SK-N-MC (cell line): ENCODE data around the gene IL6.

ENCODE experiments used
- EZH2 ChIP-seq: fragments of 200-600 bp; sonication (generic); IDR thresholded peaks from one replicate; pipeline ENCODE4 v1.6.1; 2017; ENCODE audit warnings: antibody characterized with exemption
- FOXP2 ChIP-seq: optimal IDR thresholded peaks from 2 replicates; pipeline ENCODE3; 2011; ENCODE audit warnings: mild to moderate bottlenecking, moderate library complexity; ENCODE audit not compliant: insufficient read depth; ENCODE audit errors: extremely low read length, control extremely low read depth
- POLR2AphosphoS5 ChIP-seq: IDR thresholded peaks from 2 replicates; pipeline ENCODE4 v1.6.1; 2012; ENCODE audit warnings: mild to moderate bottlenecking, low read depth, low read length, borderline replicate concordance

DNA sequence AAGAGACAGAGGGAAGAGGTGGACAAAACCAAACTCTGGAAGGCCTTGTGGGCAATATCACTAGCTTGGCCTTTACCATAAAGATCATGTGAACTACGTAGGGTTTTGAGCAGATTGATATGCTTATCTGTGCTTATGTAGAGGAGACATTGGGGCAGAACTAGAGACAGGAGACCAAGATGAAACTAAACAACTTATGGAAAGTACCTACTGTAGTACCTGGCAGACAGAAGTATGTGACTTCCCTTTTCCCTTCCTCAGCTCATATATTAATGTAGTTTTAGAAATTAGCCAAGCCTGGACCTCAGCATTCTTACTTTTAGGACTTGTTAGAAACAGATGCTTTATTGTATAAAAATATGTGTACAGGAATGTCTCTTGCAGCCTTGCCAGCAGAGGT lies 14.0 kb upstream of the IL6 start:
- no peak for TF ChIP-seq EZH2
- no peak for TF ChIP-seq POLR2AphosphoS5
- no peak for TF ChIP-seq FOXP2
